IMR-90 (cell line): ENCODE results near the gene BCAP31. TPM values are rescaled to one million over a fixed set of nuclear protein-coding genes. Genes with fewer than 3 reads are reported as not detected.

ENCODE experiments used
- ATAC-seq: fragments of 200-7000 bp; cut with Tn5 transposase; 2 replicates; pipeline ENCODE4 v1.9.1; 2020; ENCODE audit warnings: low read depth, mild to moderate bottlenecking, moderate library complexity
- BruUV-seq: library from RNA; stranded (reverse); fragments of 400-500 nt; replicated peaks from 2 replicates; lab custom pipeline; 2021; lab: Mats Ljungman, UMichigan
- CTCF ChIA-PET: fragments of 300-600 bp; formaldehyde crosslinking; extraction: SDS; loops from one replicate; lab custom pipeline; 2021; ENCODE audit warnings: antibody characterized with exemption; lab: Yijun Ruan, JAX
- POLR2A ChIA-PET: fragments of 300-600 bp; sonication (Branson Sonifier 250); formaldehyde crosslinking; loops from one replicate; lab custom pipeline; 2022; ENCODE audit warnings: antibody characterized with exemption; ENCODE audit not compliant: unreplicated experiment; lab: Charles Lee
- DNase-seq: peaks from one replicate; pipeline ENCODE4 v3.0.0; 2013
- H2AFZ ChIP-seq: replicated peaks from 2 replicates; pipeline ENCODE3; 2013; ENCODE audit warnings: low read length, mild to moderate bottlenecking; ENCODE audit not compliant: poor library complexity
- H2AK5ac ChIP-seq: 2 replicates; pipeline ENCODE4 v1.6.1; 2013; ENCODE audit warnings: low read depth, low read length, inconsistent platforms
- H2AK9ac ChIP-seq: replicated peaks from 2 replicates; pipeline ENCODE3; 2013; ENCODE audit warnings: mild to moderate bottlenecking, low read depth, low read length, moderate library complexity; ENCODE audit not compliant: poor library complexity
- H2BK120ac ChIP-seq: 2 replicates; pipeline ENCODE4 v1.6.1; 2013; ENCODE audit warnings: low read depth, low read length, inconsistent platforms
- H2BK15ac ChIP-seq: 3 replicates; pipeline ENCODE4 v1.6.1; 2013; ENCODE audit warnings: low read depth, low read length, inconsistent platforms
- H2BK20ac ChIP-seq: 2 replicates; pipeline ENCODE4 v1.6.1; 2013; ENCODE audit warnings: low read depth, mild to moderate bottlenecking, inconsistent platforms, low read length, moderate library complexity
- H2BK5ac ChIP-seq: 2 replicates; pipeline ENCODE4 v1.6.1; 2013; ENCODE audit warnings: mild to moderate bottlenecking, low read depth, low read length, inconsistent platforms; ENCODE audit not compliant: poor library complexity, severe bottlenecking
- H3K14ac ChIP-seq: replicated peaks from 2 replicates; pipeline ENCODE4 v1.6.1; 2013; ENCODE audit warnings: low read depth, low read length, inconsistent platforms
- H3K18ac ChIP-seq: 2 replicates; pipeline ENCODE4 v1.6.1; 2013; ENCODE audit warnings: low read depth, low read length, control low read depth
- H3K23ac ChIP-seq: 2 replicates; pipeline ENCODE4 v1.6.1; 2013; ENCODE audit warnings: low read depth, low read length, inconsistent platforms
- H3K27ac ChIP-seq: 2 replicates; pipeline ENCODE4 v1.5.1; 2013; ENCODE audit warnings: mild to moderate bottlenecking, control low read depth, low read length; ENCODE audit not compliant: insufficient read depth
- H3K27me3 ChIP-seq: 2 replicates; pipeline ENCODE4 v1.6.1; 2013; ENCODE audit warnings: low read length; ENCODE audit not compliant: control insufficient read depth, insufficient read depth
- H3K36me3 ChIP-seq: 2 replicates; pipeline ENCODE4 v1.6.1; 2013; ENCODE audit warnings: low read length, mixed read lengths; ENCODE audit not compliant: control insufficient read depth, insufficient read depth
- H3K4ac ChIP-seq: 2 replicates; pipeline ENCODE4 v1.6.1; 2013; ENCODE audit warnings: low read depth, low read length, inconsistent platforms
- H3K4me1 ChIP-seq: 2 replicates; pipeline ENCODE4 v1.6.1; 2013; ENCODE audit warnings: low read length, mixed read lengths; ENCODE audit not compliant: control insufficient read depth, insufficient read depth
- H3K4me2 ChIP-seq: 2 replicates; pipeline ENCODE4 v1.6.1; 2013; ENCODE audit warnings: low read depth, mild to moderate bottlenecking, control low read depth, low read length, moderate library complexity
- H3K4me3 ChIP-seq: 2 replicates; pipeline ENCODE4 v1.5.1; 2013; ENCODE audit warnings: low read depth, mild to moderate bottlenecking, control low read depth, low read length, moderate library complexity; ENCODE audit not compliant: insufficient read depth
- H3K56ac ChIP-seq: 2 replicates; pipeline ENCODE4 v1.6.1; 2013; ENCODE audit warnings: low read length, inconsistent platforms; ENCODE audit not compliant: insufficient read depth; ENCODE audit errors: extremely low read depth
- H3K79me1 ChIP-seq, 2 experiments: 2 replicates each; pipeline ENCODE4 v1.6.1; 2013; ENCODE audit warnings: low read length in 2 of 2, inconsistent platforms in 1 of 2, low read depth in 1 of 2
- H3K9ac ChIP-seq: 2 replicates; pipeline ENCODE4 v1.6.1; 2013; ENCODE audit warnings: low read depth, low read length, control low read depth
- H3K9me1 ChIP-seq: 2 replicates; pipeline ENCODE4 v1.6.1; 2013; ENCODE audit warnings: low read length, inconsistent platforms; ENCODE audit not compliant: insufficient read depth
- H3K9me3 ChIP-seq: 2 replicates; pipeline ENCODE4 v1.6.1; 2013; ENCODE audit warnings: low read length; ENCODE audit not compliant: control insufficient read depth, insufficient read depth
- H4K20me1 ChIP-seq: 2 replicates; pipeline ENCODE4 v1.6.1; 2013; ENCODE audit warnings: low read length, inconsistent platforms; ENCODE audit not compliant: insufficient read depth
- H4K5ac ChIP-seq: 2 replicates; pipeline ENCODE4 v1.6.1; 2013; ENCODE audit warnings: mild to moderate bottlenecking, low read depth, low read length, control low read depth
- H4K8ac ChIP-seq, 2 experiments: 2 replicates each; pipeline ENCODE4 v1.6.1; 2013; ENCODE audit warnings: low read depth in 2 of 2, low read length in 2 of 2, control low read depth in 1 of 2, inconsistent platforms in 1 of 2
- H4K91ac ChIP-seq: 2 replicates; pipeline ENCODE4 v1.6.1; 2013; ENCODE audit warnings: low read depth, low read length, inconsistent platforms; ENCODE audit not compliant: insufficient read depth
- BHLHE40 ChIP-seq: fragments of 150-350 bp; IDR thresholded peaks from 2 replicates; pipeline ENCODE4 v1.6.1; 2016; ENCODE audit warnings: mild to moderate bottlenecking, low read depth, low read length
- CTCF ChIP-seq: conservative IDR thresholded peaks from 2 replicates; pipeline ENCODE4 v1.5.1; 2012; ENCODE audit warnings: mild to moderate bottlenecking, low read depth, low read length, improper control_type of control experiment
- ELK1 ChIP-seq: fragments of 150-350 bp; IDR thresholded peaks from 2 replicates; pipeline ENCODE4 v1.6.1; 2016; ENCODE audit warnings: low read depth, mild to moderate bottlenecking, low read length, moderate library complexity, borderline replicate concordance
- MXI1 ChIP-seq: IDR thresholded peaks from 2 replicates; pipeline ENCODE4 v1.6.1; 2012; ENCODE audit warnings: low read depth, mild to moderate bottlenecking, low read length, moderate library complexity, borderline replicate concordance
- NFE2L2 ChIP-seq: fragments of 150-350 bp; IDR thresholded peaks from 2 replicates; pipeline ENCODE4 v1.6.1; 2016; ENCODE audit warnings: low read depth, mild to moderate bottlenecking, low read length
- RAD21 ChIP-seq: IDR thresholded peaks from 2 replicates; pipeline ENCODE4 v1.6.1; 2012; ENCODE audit warnings: low read length, improper control_type of control experiment
- RFX5 ChIP-seq: IDR thresholded peaks from 2 replicates; pipeline ENCODE4 v1.8.0; 2012; ENCODE audit warnings: low read depth, mild to moderate bottlenecking, low read length, moderate library complexity
- USF2 ChIP-seq: fragments of 150-350 bp; IDR thresholded peaks from 2 replicates; pipeline ENCODE4 v1.6.1; 2017; ENCODE audit warnings: mild to moderate bottlenecking, antibody characterized with exemption, low read length, low read depth
- WGBS, 2 experiments: methylation state at CpG; one replicate each; pipeline versions ENCODE4 v1.1.5 to v1.1.7; 2013; ENCODE audit warnings: missing lambda C conversion rate in 2 of 2; ENCODE audit not compliant: insufficient read length in 1 of 2; ENCODE audit errors: extremely low coverage in 2 of 2; 5-methylcytosine and 5-hydroxymethylcytosine counted together
- dilution Hi-C: fragments of 300-500 bp; cut with HindIII; formaldehyde crosslinking; loops from one replicate; pipeline ENCODE4 v1.14.3; 2018; ENCODE audit warnings: low sequenced_read_pairs; ENCODE audit not compliant: unreplicated experiment
- in situ Hi-C: fragments of 300-500 bp; cut with MboI; formaldehyde crosslinking; loops from 3 replicates; pipeline ENCODE4 v1.14.3; 2019; ENCODE audit warnings: low sequenced_read_pairs, inconsistent platforms, mixed read lengths
- intact Hi-C: fragments of 100-400 bp; cut with micrococcal nuclease; formaldehyde crosslinking; loops from 2 replicates; pipeline ENCODE4 v1.10.0; 2022
- polyA plus RNA-seq, 3 experiments: library from polyadenylated mRNA; depleted of rRNA; stranded (reverse); fragments of >200 nt; gene quantifications; 2 replicates each; pipeline ENCODE4 v1.2.3, GENCODE V29; 2012; ENCODE audit warnings: low replicate concordance in 1 of 3
- total RNA-seq: library from RNA; depleted of rRNA; stranded (reverse); fragments of >200 nt; gene quantifications from 2 replicates; pipeline ENCODE4 v1.2.3, GENCODE V29; 2012

The BCAP31 gene
- total and polyA plus RNA-seq, 2 of the 4 experiments (the other 2 are of a cell fraction): 125 to 244 TPM

- H4K5ac ChIP-seq: no peak overlapping the region
- no peaks in the 10 kb centered on the region for H3K27me3 ChIP-seq
- H4K91ac ChIP-seq: no peak overlapping the region
- in situ Hi-C loops (no loop called here), intact Hi-C loops (no loop called here), dilution Hi-C loops (no loop called here)
- ChIA-PET CTCF (no interaction called here), POLR2A (no interaction called here)
- H2AK5ac ChIP-seq: no peak overlapping the region
- no TSS peak for BruUV-seq
- 87% methylated on average over 3 of the region's 12 CpGs; no CpG with 5 or more reads in 1 of the 2 experiments for WGBS, 2 experiments
- ATAC-seq (no peak), DNase-seq (no peak)
- no peak overlapping the region for H3K27ac ChIP-seq
- no peak overlapping the region for H2AFZ ChIP-seq
- H3K79me1 ChIP-seq: no peaks in the 10 kb centered on the region
- H3K4ac ChIP-seq: no peak overlapping the region
- H3K9ac ChIP-seq: no peak overlapping the region
- H3K4me3 ChIP-seq: no peak overlapping the region
- peaks cover 17% of the 10 kb centered on the region for H3K36me3 ChIP-seq
- H3K9me1 ChIP-seq: no peaks in the 10 kb centered on the region
- H3K18ac ChIP-seq: no peak overlapping the region
- no peak overlapping the region for H2BK120ac ChIP-seq
- no peaks in the 10 kb centered on the region for H4K20me1 ChIP-seq
- no peak overlapping the region for H2BK20ac ChIP-seq
- H3K4me1 ChIP-seq: peaks cover 2% of the 10 kb centered on the region; the same call in 1 of the 2 replicates
- H2AK9ac ChIP-seq: no peak overlapping the region
- H3K14ac ChIP-seq: no peak overlapping the region
- no peak overlapping the region for H2BK15ac ChIP-seq
- TF ChIP-seq NFE2L2 (no peak), ELK1 (no peak), RFX5 (no peak), BHLHE40 (no peak), USF2 (no peak), MXI1 (no peak), RAD21 (no peak), CTCF (no peak)
- H3K23ac ChIP-seq: no peak overlapping the region
- H3K56ac ChIP-seq: no peak overlapping the region
- H3K4me2 ChIP-seq: no peak overlapping the region
- H2BK5ac ChIP-seq: no peak overlapping the region
- no peak overlapping the region for H4K8ac ChIP-seq
- no peaks in the 10 kb centered on the region for H3K9me3 ChIP-seq
These were observed 22.5 kb downstream of the BCAP31 start for GRCh38 chrX:153701706-153702105.
